Liver (tissue), 3 donors: ENCODE data around the gene ATF5.

Experiments
- JUND ChIP-seq, 2 donors: IDR thresholded peaks; 2 replicates each; pipeline ENCODE4 v1.6.1; 2016; ENCODE audit warnings: antibody characterized with exemption in 2 of 2
- NR2F2 ChIP-seq: IDR thresholded peaks from 2 replicates; pipeline ENCODE4 v1.6.1; 2016; ENCODE audit warnings: antibody characterized with exemption
- TAF1 ChIP-seq: conservative IDR thresholded peaks from 2 replicates; pipeline ENCODE4 v1.6.1; 2016; ENCODE audit warnings: antibody characterized with exemption, mild to moderate bottlenecking
- YY1 ChIP-seq: IDR thresholded peaks from 2 replicates; pipeline ENCODE4 v1.6.1; 2016; ENCODE audit warnings: antibody characterized with exemption, mild to moderate bottlenecking
- TF ChIP-seq, protein P1 (sequence below): IDR thresholded peaks from 2 replicates; pipeline ENCODE4 v1.6.1; 2016; ENCODE audit warnings: antibody characterized with exemption
- TF ChIP-seq, protein P2 (sequence below): fragments of 150-350 bp; IDR thresholded peaks from 2 replicates; pipeline ENCODE4 v1.5.1; 2017; ENCODE audit warnings: improper control_type of control experiment, low read depth, low read length; ENCODE audit not compliant: missing input control
- TF ChIP-seq, protein P3 (sequence below): IDR thresholded peaks from 2 replicates; pipeline ENCODE4 v1.6.1; 2016; ENCODE audit warnings: antibody characterized with exemption, mild to moderate bottlenecking
- donor health status: healthy.
- donor health status: healthy.

DNA sequence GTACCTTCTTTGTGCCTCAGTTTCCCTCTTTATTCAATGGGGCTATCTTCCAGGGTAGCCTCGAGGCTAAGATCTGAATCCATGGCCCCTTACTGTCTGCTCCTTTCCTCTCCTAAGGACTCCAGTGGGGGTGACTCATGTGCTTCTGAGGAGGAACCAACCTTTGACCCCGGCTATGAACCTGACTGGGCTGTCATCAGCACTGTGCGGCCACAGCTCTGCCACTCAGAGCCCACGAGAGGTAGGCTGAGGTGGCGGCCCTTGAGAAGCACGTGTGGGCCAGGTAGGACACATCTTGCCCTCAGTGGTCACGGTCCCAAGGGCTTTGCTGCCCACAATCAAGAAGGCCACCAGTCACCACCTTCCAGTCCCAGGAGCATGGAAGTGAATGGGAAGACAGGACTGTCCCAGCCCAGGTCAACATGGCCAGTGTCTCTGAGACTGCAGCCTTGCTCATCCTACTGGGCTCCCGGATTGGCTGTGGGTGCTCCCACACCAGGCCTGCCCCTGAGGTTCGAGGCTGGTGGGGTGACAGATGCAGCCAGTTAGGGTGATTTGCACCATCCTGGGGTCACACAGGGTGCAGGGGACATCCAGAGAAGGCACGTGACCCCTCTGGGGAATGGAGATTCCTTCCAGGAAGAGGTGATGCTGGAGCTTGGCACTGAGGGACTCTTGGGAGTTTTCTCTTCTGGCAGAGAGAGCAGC lies 48.7 kb upstream of the ATF5 start:
- TF ChIP-seq YY1 (no peak), JUND (IDR thresholded peaks at IDR 0.05) (no peak), TAF1 (no peak), NR2F2 (no peak)
- TF ChIP-seq, protein P1, sequence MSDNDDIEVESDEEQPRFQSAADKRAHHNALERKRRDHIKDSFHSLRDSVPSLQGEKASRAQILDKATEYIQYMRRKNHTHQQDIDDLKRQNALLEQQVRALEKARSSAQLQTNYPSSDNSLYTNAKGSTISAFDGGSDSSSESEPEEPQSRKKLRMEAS = no peak
- TF ChIP-seq, protein P2, sequence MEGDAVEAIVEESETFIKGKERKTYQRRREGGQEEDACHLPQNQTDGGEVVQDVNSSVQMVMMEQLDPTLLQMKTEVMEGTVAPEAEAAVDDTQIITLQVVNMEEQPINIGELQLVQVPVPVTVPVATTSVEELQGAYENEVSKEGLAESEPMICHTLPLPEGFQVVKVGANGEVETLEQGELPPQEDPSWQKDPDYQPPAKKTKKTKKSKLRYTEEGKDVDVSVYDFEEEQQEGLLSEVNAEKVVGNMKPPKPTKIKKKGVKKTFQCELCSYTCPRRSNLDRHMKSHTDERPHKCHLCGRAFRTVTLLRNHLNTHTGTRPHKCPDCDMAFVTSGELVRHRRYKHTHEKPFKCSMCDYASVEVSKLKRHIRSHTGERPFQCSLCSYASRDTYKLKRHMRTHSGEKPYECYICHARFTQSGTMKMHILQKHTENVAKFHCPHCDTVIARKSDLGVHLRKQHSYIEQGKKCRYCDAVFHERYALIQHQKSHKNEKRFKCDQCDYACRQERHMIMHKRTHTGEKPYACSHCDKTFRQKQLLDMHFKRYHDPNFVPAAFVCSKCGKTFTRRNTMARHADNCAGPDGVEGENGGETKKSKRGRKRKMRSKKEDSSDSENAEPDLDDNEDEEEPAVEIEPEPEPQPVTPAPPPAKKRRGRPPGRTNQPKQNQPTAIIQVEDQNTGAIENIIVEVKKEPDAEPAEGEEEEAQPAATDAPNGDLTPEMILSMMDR = no peak
- TF ChIP-seq, protein P3, sequence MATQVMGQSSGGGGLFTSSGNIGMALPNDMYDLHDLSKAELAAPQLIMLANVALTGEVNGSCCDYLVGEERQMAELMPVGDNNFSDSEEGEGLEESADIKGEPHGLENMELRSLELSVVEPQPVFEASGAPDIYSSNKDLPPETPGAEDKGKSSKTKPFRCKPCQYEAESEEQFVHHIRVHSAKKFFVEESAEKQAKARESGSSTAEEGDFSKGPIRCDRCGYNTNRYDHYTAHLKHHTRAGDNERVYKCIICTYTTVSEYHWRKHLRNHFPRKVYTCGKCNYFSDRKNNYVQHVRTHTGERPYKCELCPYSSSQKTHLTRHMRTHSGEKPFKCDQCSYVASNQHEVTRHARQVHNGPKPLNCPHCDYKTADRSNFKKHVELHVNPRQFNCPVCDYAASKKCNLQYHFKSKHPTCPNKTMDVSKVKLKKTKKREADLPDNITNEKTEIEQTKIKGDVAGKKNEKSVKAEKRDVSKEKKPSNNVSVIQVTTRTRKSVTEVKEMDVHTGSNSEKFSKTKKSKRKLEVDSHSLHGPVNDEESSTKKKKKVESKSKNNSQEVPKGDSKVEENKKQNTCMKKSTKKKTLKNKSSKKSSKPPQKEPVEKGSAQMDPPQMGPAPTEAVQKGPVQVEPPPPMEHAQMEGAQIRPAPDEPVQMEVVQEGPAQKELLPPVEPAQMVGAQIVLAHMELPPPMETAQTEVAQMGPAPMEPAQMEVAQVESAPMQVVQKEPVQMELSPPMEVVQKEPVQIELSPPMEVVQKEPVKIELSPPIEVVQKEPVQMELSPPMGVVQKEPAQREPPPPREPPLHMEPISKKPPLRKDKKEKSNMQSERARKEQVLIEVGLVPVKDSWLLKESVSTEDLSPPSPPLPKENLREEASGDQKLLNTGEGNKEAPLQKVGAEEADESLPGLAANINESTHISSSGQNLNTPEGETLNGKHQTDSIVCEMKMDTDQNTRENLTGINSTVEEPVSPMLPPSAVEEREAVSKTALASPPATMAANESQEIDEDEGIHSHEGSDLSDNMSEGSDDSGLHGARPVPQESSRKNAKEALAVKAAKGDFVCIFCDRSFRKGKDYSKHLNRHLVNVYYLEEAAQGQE = no peak
